ENCODE measurements around the gene HERC2.
"Not testable (repeated sequence)": the region's sequence is repeated elsewhere in the genome, so short reads cannot be mapped to it uniquely, and the experiment has no call there.

HERC2 gene

GRCh38 chr15:28169366-28169765 is 152.6 kb downstream of the HERC2 start:
- DNase-seq, result no peak

GRCh38 chr15:28168405-28169121 is 153.4 kb downstream of the HERC2 start:
- not testable (repeated sequence) for DNase-seq

- no peak for DNase-seq
Observed at GRCh38 chr15:28167042-28167441, 154.9 kb downstream of the HERC2 start.

GRCh38 chr15:28165791-28166190 is 156.2 kb downstream of the HERC2 start:
- no peak for DNase-seq

- DNase-seq, result no peak
Observed at GRCh38 chr15:28164876-28165275, 157.1 kb downstream of the HERC2 start.

- DNase-seq, result no peak
Observed at GRCh38 chr15:28154283-28154682, 167.7 kb downstream of the HERC2 start.

GRCh38 chr15:28153492-28154119 is 168.4 kb downstream of the HERC2 start:
- DNase-seq, result no peak

- DNase-seq, result not testable (repeated sequence)
Observed at GRCh38 chr15:28152538-28152923, 169.4 kb downstream of the HERC2 start.

- DNase-seq, result not testable (repeated sequence)
Observed at GRCh38 chr15:28151864-28152537, 170.0 kb downstream of the HERC2 start.

- no peak for DNase-seq
Observed at GRCh38 chr15:28147801-28148200, 174.2 kb downstream of the HERC2 start.

GRCh38 chr15:28145419-28145818 is 176.6 kb downstream of the HERC2 start:
- DNase-seq, result not testable (repeated sequence)

- no peak for DNase-seq
Observed at GRCh38 chr15:28140062-28140461, 181.9 kb downstream of the HERC2 start.

- not testable (repeated sequence) for DNase-seq
Observed at GRCh38 chr15:28137408-28138039, 184.5 kb downstream of the HERC2 start.

- not testable (repeated sequence) for DNase-seq
Observed at GRCh38 chr15:28136236-28136904, 185.6 kb downstream of the HERC2 start.

- no peak for DNase-seq
Observed at GRCh38 chr15:28133281-28133680, 188.7 kb downstream of the HERC2 start.

GRCh38 chr15:28132524-28133275 is 189.3 kb downstream of the HERC2 start:
- no peak for DNase-seq

- DNase-seq, result no peak
Observed at GRCh38 chr15:28131946-28132345, 190.0 kb downstream of the HERC2 start.

GRCh38 chr15:28131400-28131799 is 190.6 kb downstream of the HERC2 start:
- DNase-seq, result no peak

GRCh38 chr15:28130651-28131050 is 191.3 kb downstream of the HERC2 start:
- no peak for DNase-seq

- DNase-seq, result no peak
Observed at GRCh38 chr15:28129231-28129848, 192.6 kb downstream of the HERC2 start.

- no peak for DNase-seq
Observed at GRCh38 chr15:28128031-28128430, 193.9 kb downstream of the HERC2 start.

- no peak for DNase-seq
Observed at GRCh38 chr15:28127036-28127435, 194.9 kb downstream of the HERC2 start.
